SK-N-SH (cell line): ENCODE results near the gene DNAJC15. TPM values are rescaled to one million over a fixed set of nuclear protein-coding genes. Genes with fewer than 3 reads are reported as not detected.
A peak's percentile ranks its signal among the peaks of the same experiment; 100 is the strongest.

Source experiments
- CTCF ChIA-PET: fragments of 300-600, 350-600 bp; formaldehyde crosslinking; extraction: SDS; loops from one replicate; lab custom pipeline; 2021; lab: Yijun Ruan, JAX
- POLR2A ChIA-PET: fragments of 350-600 bp; sonication (Branson Sonifier 250); formaldehyde crosslinking; extraction: SDS; loops from one replicate; lab custom pipeline; 2020; ENCODE audit warnings: antibody characterized with exemption, inconsistent platforms; lab: Yijun Ruan, JAX
- DNase-seq: peaks from one replicate; pipeline ENCODE4 v3.0.0; 2012
- H2AFZ ChIP-seq: fragments of 200-600 bp; sonication (generic); 2 replicates; pipeline ENCODE4 v1.8.1; 2016; ENCODE audit warnings: antibody characterized with exemption, mild to moderate bottlenecking, low read depth
- H3F3A ChIP-seq: fragments of 200-600 bp; sonication (generic); replicated peaks from 2 replicates; pipeline ENCODE3; 2016; ENCODE audit warnings: antibody characterized with exemption, mild to moderate bottlenecking; ENCODE audit not compliant: insufficient read depth
- H3K27ac ChIP-seq, 2 experiments: fragments of 200-500 bp in 1 of 2; fragments of 200-600 bp in 1 of 2; sonication (Bioruptor generic) in 1 of 2; sonication (generic), shearing (Covaris generic) in 1 of 2; 2 replicates each; pipeline versions ENCODE4 v1.5.1 to v1.6.1; 2014 to 2016; ENCODE audit warnings: low read depth in 2 of 2, inconsistent platforms in 1 of 2, low read length in 1 of 2, mild to moderate bottlenecking in 1 of 2, mixed read lengths in 1 of 2
- H3K27me3 ChIP-seq: fragments of 200-600 bp; sonication (generic), shearing (Covaris generic); 2 replicates; pipeline ENCODE4 v1.6.1; 2016; ENCODE audit warnings: mixed run types; ENCODE audit not compliant: insufficient read depth
- H3K36me3 ChIP-seq, 2 experiments: fragments of 200-500 bp in 1 of 2; fragments of 200-600 bp in 1 of 2; sonication (Bioruptor generic) in 1 of 2; sonication (generic) in 1 of 2; replicated peaks in 1 of 2; 2 replicates each; pipeline versions ENCODE3 to v1.5.1; 2014 to 2016; ENCODE audit warnings: low read length in 1 of 2, mild to moderate bottlenecking in 1 of 2; ENCODE audit not compliant: insufficient read depth in 2 of 2, control insufficient read depth in 1 of 2
- H3K4me1 ChIP-seq, 2 experiments: fragments of 200-500 bp in 1 of 2; fragments of 200-600 bp in 1 of 2; sonication (Bioruptor generic) in 1 of 2; sonication (generic), shearing (Covaris generic) in 1 of 2; 2 replicates each; pipeline versions ENCODE4 v1.5.1 to v1.6.1; 2014 to 2016; ENCODE audit warnings: low read depth in 1 of 2, low read length in 1 of 2, mixed run types in 1 of 2; ENCODE audit not compliant: insufficient read depth in 2 of 2, control insufficient read depth in 1 of 2
- H3K4me2 ChIP-seq: fragments of 200-600 bp; sonication (generic), shearing (Covaris generic); 2 replicates; pipeline ENCODE4 v1.6.1; 2017; ENCODE audit warnings: mixed run types
- H3K4me3 ChIP-seq, 2 experiments: fragments of 200-500 bp in 1 of 2; fragments of 200-600 bp in 1 of 2; sonication (Bioruptor generic) in 1 of 2; sonication (generic), shearing (Covaris generic) in 1 of 2; 2 replicates each; pipeline versions ENCODE4 v1.5.1 to v1.8.1; 2014 to 2016; ENCODE audit warnings: low read depth in 2 of 2, inconsistent platforms in 1 of 2, low read length in 1 of 2, mild to moderate bottlenecking in 1 of 2, mixed read lengths in 1 of 2, moderate library complexity in 1 of 2
- H3K79me2 ChIP-seq: fragments of 200-600 bp; sonication (generic); 2 replicates; pipeline ENCODE4 v1.8.1; 2017; ENCODE audit warnings: mild to moderate bottlenecking; ENCODE audit not compliant: insufficient read depth
- H3K9ac ChIP-seq: fragments of 200-600 bp; sonication (generic); 2 replicates; pipeline ENCODE4 v1.6.1; 2017; ENCODE audit warnings: mixed run types
- H3K9me2 ChIP-seq: fragments of 200-600 bp; sonication (generic); 2 replicates; pipeline ENCODE4 v1.6.1; 2017; ENCODE audit warnings: mixed run types
- H3K9me3 ChIP-seq: fragments of 200-600 bp; sonication (generic); 2 replicates; pipeline ENCODE4 v1.6.1; 2017; ENCODE audit warnings: mixed run types, mild to moderate bottlenecking, moderate library complexity
- H4K20me1 ChIP-seq: fragments of 200-600 bp; sonication (generic); 2 replicates; pipeline ENCODE4 v1.6.1; 2017; ENCODE audit warnings: mild to moderate bottlenecking, mixed run types; ENCODE audit not compliant: insufficient read depth
- CHD2 ChIP-seq: fragments of 150-350 bp; IDR thresholded peaks from 2 replicates; pipeline ENCODE4 v1.6.1; 2018; ENCODE audit warnings: low read length; ENCODE audit not compliant: partially characterized antibody
- EP300 ChIP-seq, 2 experiments: IDR thresholded peaks; 2 replicates each; pipeline versions ENCODE4 v1.4.0 to v1.6.1; 2012; ENCODE audit warnings: borderline replicate concordance in 1 of 2, low read depth in 1 of 2, low read length in 1 of 2
- FOSL2 ChIP-seq: IDR thresholded peaks from 2 replicates; pipeline ENCODE4 v1.4.0; 2012; ENCODE audit warnings: low read depth, mild to moderate bottlenecking, moderate library complexity, borderline replicate concordance
- FOXJ3 ChIP-seq: sonication (generic); formaldehyde crosslinking; IDR thresholded peaks from 2 replicates; pipeline ENCODE4 v1.5.1; 2020; ENCODE audit warnings: mild to moderate bottlenecking, missing genetic modification reagents
- FOXM1 ChIP-seq: IDR thresholded peaks from 2 replicates; pipeline ENCODE4 v1.4.0; 2012; ENCODE audit warnings: low read depth, mild to moderate bottlenecking
- GATA2 ChIP-seq: sonication (generic); formaldehyde crosslinking; IDR thresholded peaks from 2 replicates; pipeline ENCODE4 v1.5.0; 2020; ENCODE audit warnings: mild to moderate bottlenecking, missing genetic modification reagents
- IRF3 ChIP-seq: fragments of 150-350 bp; IDR thresholded peaks from 2 replicates; pipeline ENCODE4 v1.6.1; 2016; ENCODE audit warnings: mild to moderate bottlenecking, low read depth, low read length
- JUND ChIP-seq: IDR thresholded peaks from 2 replicates; pipeline ENCODE4 v1.4.0; 2012
- NFIC ChIP-seq: IDR thresholded peaks from 2 replicates; pipeline ENCODE4 v1.4.0; 2012; ENCODE audit warnings: borderline replicate concordance
- NRF1 ChIP-seq: IDR thresholded peaks from 2 replicates; pipeline ENCODE4 v1.6.1; 2012; ENCODE audit warnings: low read depth, mild to moderate bottlenecking, low read length
- POLR2AphosphoS5 ChIP-seq: IDR thresholded peaks from 2 replicates; pipeline ENCODE4 v1.6.1; 2012; ENCODE audit warnings: low read depth, low read length
- RAD21 ChIP-seq: IDR thresholded peaks from 2 replicates; pipeline ENCODE4 v1.6.1; 2012; ENCODE audit warnings: mild to moderate bottlenecking, low read length
- RCOR1 ChIP-seq: fragments of 150-350 bp; IDR thresholded peaks from 2 replicates; pipeline ENCODE4 v1.6.1; 2017; ENCODE audit warnings: antibody characterized with exemption, low read length
- REST ChIP-seq: IDR thresholded peaks from 2 replicates; pipeline ENCODE4 v1.6.1; 2012; ENCODE audit warnings: mild to moderate bottlenecking, low read depth, low read length, moderate library complexity
- TCF12 ChIP-seq: IDR thresholded peaks from 2 replicates; pipeline ENCODE4 v1.4.0; 2012
- YY1 ChIP-seq: IDR thresholded peaks from 2 replicates; pipeline ENCODE4 v1.4.0; 2012; ENCODE audit warnings: low read depth, mild to moderate bottlenecking
- WGBS: methylation state at CpG from one replicate; pipeline ENCODE4 v1.1.6; 2017; ENCODE audit warnings: low lambda C conversion rate; 5-methylcytosine and 5-hydroxymethylcytosine counted together
- polyA plus RNA-seq, 3 experiments: library from polyadenylated mRNA; depleted of rRNA; stranded (reverse); fragments of >200 nt; gene quantifications; 2 replicates each; pipeline ENCODE4 v1.2.3, GENCODE V29; 2012
- TF ChIP-seq, protein P1 (sequence below): IDR thresholded peaks from 2 replicates; pipeline ENCODE4; 2012
- TF ChIP-seq, protein P2 (sequence below): IDR thresholded peaks from 2 replicates; pipeline ENCODE4 v1.4.0; 2012; ENCODE audit warnings: low read depth
- TF ChIP-seq, protein P3 (sequence below): IDR thresholded peaks from 2 replicates; pipeline ENCODE4 v1.4.0; 2012; ENCODE audit warnings: low read depth, borderline replicate concordance

Gene DNAJC15
- polyA plus RNA-seq, 1 of the 3 experiments (the other 2 are of a cell fraction): 18.4 TPM

DNA sequence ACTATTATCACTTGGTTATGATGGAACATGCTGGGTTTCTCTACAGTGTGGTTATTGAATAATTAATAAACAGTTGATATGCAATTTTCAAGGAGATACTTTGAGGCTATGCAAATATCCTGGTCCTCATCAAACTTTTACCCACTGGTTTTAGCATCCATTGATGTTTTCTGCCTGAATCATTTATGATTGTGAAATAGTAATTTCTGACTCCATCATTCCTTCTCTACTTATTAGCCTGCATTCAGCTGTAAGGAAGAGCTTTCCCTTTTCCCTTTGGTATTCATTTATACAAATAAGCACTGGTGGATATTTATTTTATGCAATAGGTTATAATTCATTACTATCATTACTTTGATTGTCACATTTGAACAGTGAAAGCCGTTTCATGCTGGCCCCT is 13.9 kb upstream of the DNAJC15 start:
- no peak overlapping the region for H3K4me2 ChIP-seq

GRCh38 chr13:43014162-43014561 is 9.2 kb upstream of the DNAJC15 start:
- Histone ChIP-seq H3K4me2 (no peak overlapping the region), H3K79me2 (no peaks in the 10 kb centered on the region), H3K27ac (peak overlapping the region in 1 of 2 experiments; percentile 85; a peak in 2 of 4 replicates), H3K36me3 (no peaks in the 10 kb centered on the region), H3K4me3 (no peak overlapping the region), H3K27me3 (no peaks in the 10 kb centered on the region)
- TF ChIP-seq GATA2 (CRISPR knock-in tag) (peak; percentile 76), RCOR1 (peak; percentile 73; the same call in 1 of the 2 replicates), CHD2 (peak; percentile 79), NRF1 (no peak), JUND (no peak), FOXM1 (no peak), EP300 (IDR thresholded peaks at IDR 0.05; ENCODE audit: borderline replicate concordance in 1 of 2, low read depth in 1 of 2, low read length in 1 of 2) (peak in 1 of 2 experiments; percentile 94; a peak in 2 of 4 replicates), RAD21 (peak; percentile 10; the same call in 1 of the 2 replicates), YY1 (no peak), POLR2AphosphoS5 (peak; percentile 50; the same call in 1 of the 2 replicates), FOXJ3 (CRISPR knock-in tag) (peak; percentile 84), REST (no peak), NFIC (peak; percentile 27; the same call in 1 of the 2 replicates), FOSL2 (no peak), IRF3 (no peak), TCF12 (peak; percentile 73)
- TF ChIP-seq, protein P1, sequence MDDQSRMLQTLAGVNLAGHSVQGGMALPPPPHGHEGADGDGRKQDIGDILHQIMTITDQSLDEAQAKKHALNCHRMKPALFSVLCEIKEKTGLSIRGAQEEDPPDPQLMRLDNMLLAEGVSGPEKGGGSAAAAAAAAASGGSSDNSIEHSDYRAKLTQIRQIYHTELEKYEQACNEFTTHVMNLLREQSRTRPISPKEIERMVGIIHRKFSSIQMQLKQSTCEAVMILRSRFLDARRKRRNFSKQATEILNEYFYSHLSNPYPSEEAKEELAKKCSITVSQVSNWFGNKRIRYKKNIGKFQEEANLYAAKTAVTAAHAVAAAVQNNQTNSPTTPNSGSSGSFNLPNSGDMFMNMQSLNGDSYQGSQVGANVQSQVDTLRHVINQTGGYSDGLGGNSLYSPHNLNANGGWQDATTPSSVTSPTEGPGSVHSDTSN: peak; percentile 46
- TF ChIP-seq, protein P2, sequence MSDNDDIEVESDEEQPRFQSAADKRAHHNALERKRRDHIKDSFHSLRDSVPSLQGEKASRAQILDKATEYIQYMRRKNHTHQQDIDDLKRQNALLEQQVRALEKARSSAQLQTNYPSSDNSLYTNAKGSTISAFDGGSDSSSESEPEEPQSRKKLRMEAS: no peak
- TF ChIP-seq, all 33 proteins: peak for 10
- no peak overlapping the region for H3K9ac ChIP-seq
- H3K4me1 ChIP-seq: peaks cover 0 to 14% of the 10 kb centered on the region in 2 experiments; a peak in 2 of 4 replicates
- no peaks in the 10 kb centered on the region for H3K9me2 ChIP-seq
- DNase-seq: peak; percentile 47
- no peaks in the 10 kb centered on the region for H3K9me3 ChIP-seq
- CTCF ChIA-PET: interaction anchor here (0.8 to 1.9 kb wide), 6 partner anchors 9 to 45 kb away, joined by 3 to 12 read pairs (median 4); partner anchors contain the start of gene DNAJC15
- H4K20me1 ChIP-seq: no peaks in the 10 kb centered on the region
- POLR2A ChIA-PET: interaction anchor here (0.8 kb wide), 1 partner anchor 865 kb away, joined by 3 read pairs; no protein-coding TSS in a partner anchor
- WGBS: 27% methylated on average over 3 of the region's 3 CpGs
- H2AFZ ChIP-seq: no peak overlapping the region
- no peaks in the 10 kb centered on the region for H3F3A ChIP-seq

More for the DNA sequence above, 13.9 kb upstream of the DNAJC15 start:
- Histone ChIP-seq H3K4me3 (no peak overlapping the region), H3K4me1 (peaks cover 12 to 18% of the 10 kb centered on the region in 2 experiments; a peak in 3 of 4 replicates), H2AFZ (no peak overlapping the region), H3K27me3 (no peaks in the 10 kb centered on the region), H3K36me3 (no peaks in the 10 kb centered on the region), H3K9ac (no peak overlapping the region), H3K9me2 (no peaks in the 10 kb centered on the region), H3K79me2 (no peaks in the 10 kb centered on the region), H3K27ac (no peak overlapping the region), H3F3A (peaks cover 11% of the 10 kb centered on the region), H3K9me3 (no peaks in the 10 kb centered on the region), H4K20me1 (no peaks in the 10 kb centered on the region)
- TF ChIP-seq, protein P3, sequence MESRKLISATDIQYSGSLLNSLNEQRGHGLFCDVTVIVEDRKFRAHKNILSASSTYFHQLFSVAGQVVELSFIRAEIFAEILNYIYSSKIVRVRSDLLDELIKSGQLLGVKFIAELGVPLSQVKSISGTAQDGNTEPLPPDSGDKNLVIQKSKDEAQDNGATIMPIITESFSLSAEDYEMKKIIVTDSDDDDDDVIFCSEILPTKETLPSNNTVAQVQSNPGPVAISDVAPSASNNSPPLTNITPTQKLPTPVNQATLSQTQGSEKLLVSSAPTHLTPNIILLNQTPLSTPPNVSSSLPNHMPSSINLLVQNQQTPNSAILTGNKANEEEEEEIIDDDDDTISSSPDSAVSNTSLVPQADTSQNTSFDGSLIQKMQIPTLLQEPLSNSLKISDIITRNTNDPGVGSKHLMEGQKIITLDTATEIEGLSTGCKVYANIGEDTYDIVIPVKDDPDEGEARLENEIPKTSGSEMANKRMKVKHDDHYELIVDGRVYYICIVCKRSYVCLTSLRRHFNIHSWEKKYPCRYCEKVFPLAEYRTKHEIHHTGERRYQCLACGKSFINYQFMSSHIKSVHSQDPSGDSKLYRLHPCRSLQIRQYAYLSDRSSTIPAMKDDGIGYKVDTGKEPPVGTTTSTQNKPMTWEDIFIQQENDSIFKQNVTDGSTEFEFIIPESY: no peak
- 94% methylated on average over 1 of the region's 1 CpG for WGBS
- POLR2A ChIA-PET: no interaction called here
- CTCF ChIA-PET: interaction anchor here (1.3 kb wide), 1 partner anchor 40 kb away, joined by 3 read pairs; no protein-coding TSS in a partner anchor
- DNase-seq: no peak
